Right lobe of liver (tissue), 4 donors: Measurements from ENCODE around the gene CDA.

Experiments used
- CTCF ChIP-seq, 4 donors: fragments of 200-600 bp in 3 of 4; fragments of 450-650 bp in 1 of 4; IDR thresholded peaks; one replicate each; pipeline versions ENCODE4 v1.5.1 to v1.8.0; 2016 to 2022; ENCODE audit warnings: antibody characterized with exemption in 4 of 4, mild to moderate bottlenecking in 2 of 4
- POLR2A ChIP-seq: fragments of 450-650 bp; IDR thresholded peaks from one replicate; pipeline ENCODE4 v1.6.1; 2017; ENCODE audit warnings: antibody characterized with exemption, mild to moderate bottlenecking
- donor health status: DM: no; HTN: no; CAD: no.
- donor health status: DM: no; HTN: no; CAD: no.
- donor health status: DM: no; HTN: yes; CAD: no.

DNA sequence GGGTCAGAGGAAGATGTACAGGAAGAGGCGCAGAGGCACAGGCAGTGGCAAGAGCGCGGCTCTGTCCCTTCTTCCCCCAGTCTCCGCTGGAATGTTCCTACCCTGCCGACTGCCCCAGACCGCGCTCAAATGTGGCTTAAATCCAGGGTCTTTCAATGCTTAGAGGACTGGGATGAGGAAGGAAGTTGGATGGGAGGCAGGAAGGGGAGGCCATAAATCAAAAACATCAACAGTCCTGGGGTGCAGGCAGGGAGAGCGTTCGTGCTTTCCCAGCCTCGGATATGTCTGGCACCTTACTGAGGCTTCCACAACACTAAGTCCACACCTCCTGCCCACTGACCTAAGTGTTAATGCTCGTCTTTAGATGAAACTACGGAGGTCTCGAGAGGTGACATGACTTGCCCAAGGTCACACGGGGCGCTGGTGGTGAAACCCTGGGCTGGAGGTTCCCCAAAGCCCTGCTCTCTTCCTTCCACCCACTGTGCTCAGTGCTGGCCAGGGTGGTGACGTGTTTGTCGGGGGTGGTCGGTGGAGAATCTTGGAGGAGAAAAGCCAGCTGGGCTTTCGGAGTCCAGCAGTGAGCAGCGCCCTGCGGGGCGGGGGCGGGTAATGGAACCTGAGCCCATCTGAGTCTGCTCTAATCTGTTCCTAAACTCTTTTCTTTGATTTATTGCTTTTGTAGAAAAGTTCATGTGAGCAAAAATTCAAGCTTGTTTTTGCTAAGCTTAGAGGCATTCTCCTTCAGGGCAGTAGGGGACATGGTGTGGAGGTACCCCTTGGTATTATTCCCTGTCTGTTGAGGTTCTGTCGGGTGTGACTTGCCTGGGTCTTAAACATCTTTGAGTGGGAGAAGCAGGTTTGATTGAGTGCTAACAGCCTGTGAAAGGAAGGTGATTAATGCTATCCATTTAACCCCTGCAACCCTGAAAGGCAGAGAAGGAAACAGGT is 708 bp downstream of the CDA start:
- TF ChIP-seq CTCF (IDR thresholded peaks at IDR 0.05) (no peak), POLR2A (no peak)
